HEK293 (cell line): ENCODE results near the gene SLC1A1.

ENCODE experiments used
- CTCF ChIA-PET: fragments of 350-600 bp; formaldehyde crosslinking; extraction: SDS; loops from one replicate; lab custom pipeline; 2021; ENCODE audit warnings: antibody characterized with exemption; lab: Yijun Ruan, JAX
- POLR2A ChIA-PET: fragments of 300-600 bp; formaldehyde crosslinking; extraction: SDS; loops from one replicate; lab custom pipeline; 2020; ENCODE audit warnings: antibody characterized with exemption, inconsistent platforms; lab: Yijun Ruan, JAX
- H3K27ac ChIP-seq: fragments of 200-500 bp; sonication (Bioruptor generic); 2 replicates; pipeline ENCODE4 v1.5.1; 2014; ENCODE audit warnings: low read depth, low read length, control low read depth, inconsistent platforms; ENCODE audit errors: extremely low read depth
- H3K36me3 ChIP-seq, 2 experiments: fragments of 200-500 bp in 1 of 2; sonication (Bioruptor generic) in 1 of 2; 1 replicate in 1 of 2; 2 replicates in 1 of 2; pipeline ENCODE4 v1.5.1; 2014 to 2017; ENCODE audit warnings: inconsistent platforms in 2 of 2, low read length in 2 of 2; ENCODE audit not compliant: control insufficient read depth in 2 of 2, insufficient read depth in 1 of 2
- H3K4me1 ChIP-seq: fragments of 200-500 bp; sonication (Bioruptor generic); 2 replicates; pipeline ENCODE4 v1.5.1; 2014; ENCODE audit warnings: mild to moderate bottlenecking, low read length, inconsistent platforms; ENCODE audit not compliant: control insufficient read depth, insufficient read depth
- H3K4me3 ChIP-seq: 2 replicates; pipeline ENCODE4 v1.5.1; 2011; ENCODE audit warnings: low read depth, mild to moderate bottlenecking, control low read depth, low read length, moderate library complexity
- H3K9me3 ChIP-seq: fragments of 200-500 bp; sonication (Bioruptor generic); 2 replicates; pipeline ENCODE4 v1.5.1; 2014; ENCODE audit warnings: low read depth, low read length, inconsistent platforms; ENCODE audit not compliant: control insufficient read depth, insufficient read depth
- SCRT1 ChIP-seq: fragments of 450-650 bp; formaldehyde crosslinking; IDR thresholded peaks from 2 replicates; pipeline ENCODE4 v1.5.1; 2016; ENCODE audit warnings: missing biosample characterization, missing genetic modification characterization, borderline replicate concordance
- TRIM28 ChIP-seq: IDR thresholded peaks from 2 replicates; pipeline ENCODE4 v1.6.1; 2011; ENCODE audit warnings: low read length, control low read depth, borderline replicate concordance
- ZBTB1 ChIP-seq: fragments of 450-650 bp; formaldehyde crosslinking; IDR thresholded peaks from 2 replicates; pipeline ENCODE4 v1.5.1; 2016; ENCODE audit warnings: missing biosample characterization, missing genetic modification characterization
- ZNF274 ChIP-seq, 2 experiments: fragments of 200-500 bp in 1 of 2; fragments of 450-650 bp in 1 of 2; sonication (Bioruptor generic) in 1 of 2; formaldehyde crosslinking in 1 of 2; IDR thresholded peaks; 2 replicates each; pipeline versions ENCODE4 v1.5.1 to v1.6.1; 2014 to 2016; ENCODE audit warnings: borderline replicate concordance in 1 of 2, inconsistent platforms in 1 of 2, low read length in 1 of 2, missing biosample characterization in 1 of 2, missing genetic modification characterization in 1 of 2
- ZNF341 ChIP-seq: fragments of 450-650 bp; formaldehyde crosslinking; IDR thresholded peaks from 2 replicates; pipeline ENCODE4; 2016; ENCODE audit warnings: low read depth, missing biosample characterization, missing genetic modification characterization
- ZNF394 ChIP-seq: fragments of 450-650 bp; formaldehyde crosslinking; IDR thresholded peaks from 2 replicates; pipeline ENCODE4 v1.5.1; 2016; ENCODE audit warnings: missing biosample characterization, missing genetic modification characterization, mild to moderate bottlenecking, moderate library complexity, borderline replicate concordance
- ZNF416 ChIP-seq: fragments of 450-650 bp; formaldehyde crosslinking; IDR thresholded peaks from 2 replicates; pipeline ENCODE4 v1.5.1; 2016; ENCODE audit warnings: missing biosample characterization, missing genetic modification characterization
- ZNF510 ChIP-seq: fragments of 450-650 bp; formaldehyde crosslinking; IDR thresholded peaks from 2 replicates; pipeline ENCODE4 v1.5.1; 2018; ENCODE audit warnings: mild to moderate bottlenecking, missing genetic modification characterization, missing biosample characterization; ENCODE audit not compliant: insufficient replicate concordance
- ZNF548 ChIP-seq: fragments of 450-650 bp; formaldehyde crosslinking; IDR thresholded peaks from 2 replicates; pipeline ENCODE4 v1.5.1; 2016; ENCODE audit warnings: missing biosample characterization, missing genetic modification characterization
- ZNF830 ChIP-seq: fragments of 450-650 bp; IDR thresholded peaks from 2 replicates; pipeline ENCODE4 v1.5.0; 2018; ENCODE audit warnings: missing biosample characterization, missing genetic modification characterization, low read depth, mild to moderate bottlenecking, moderate library complexity
- ZSCAN30 ChIP-seq: fragments of 450-650 bp; IDR thresholded peaks from 2 replicates; pipeline ENCODE4 v1.5.1; 2018; ENCODE audit warnings: missing biosample characterization, mild to moderate bottlenecking, missing genetic modification characterization, moderate library complexity
- ZXDB ChIP-seq: fragments of 450-650 bp; formaldehyde crosslinking; IDR thresholded peaks from 2 replicates; pipeline ENCODE4 v1.5.1; 2016; ENCODE audit warnings: missing biosample characterization, missing genetic modification characterization
- TF ChIP-seq, protein P1 (sequence below): fragments of 450-650 bp; formaldehyde crosslinking; IDR thresholded peaks from 2 replicates; pipeline ENCODE4 v1.5.1; 2016; ENCODE audit warnings: missing biosample characterization, missing genetic modification characterization, borderline replicate concordance
- TF ChIP-seq, protein P2 (sequence below): fragments of 450-650 bp; formaldehyde crosslinking; IDR thresholded peaks from 2 replicates; pipeline ENCODE4 v1.5.1; 2016; ENCODE audit warnings: missing biosample characterization, missing genetic modification characterization
- TF ChIP-seq, protein P3 (sequence below): fragments of 450-650 bp; formaldehyde crosslinking; IDR thresholded peaks from 2 replicates; pipeline ENCODE4 v1.5.1; 2016; ENCODE audit warnings: missing biosample characterization, missing genetic modification characterization
- TF ChIP-seq, protein P4 (sequence below): fragments of 450-650 bp; IDR thresholded peaks from 2 replicates; pipeline ENCODE4 v1.5.1; 2018; ENCODE audit warnings: missing biosample characterization, mild to moderate bottlenecking, missing genetic modification characterization

The SLC1A1 gene

DNA sequence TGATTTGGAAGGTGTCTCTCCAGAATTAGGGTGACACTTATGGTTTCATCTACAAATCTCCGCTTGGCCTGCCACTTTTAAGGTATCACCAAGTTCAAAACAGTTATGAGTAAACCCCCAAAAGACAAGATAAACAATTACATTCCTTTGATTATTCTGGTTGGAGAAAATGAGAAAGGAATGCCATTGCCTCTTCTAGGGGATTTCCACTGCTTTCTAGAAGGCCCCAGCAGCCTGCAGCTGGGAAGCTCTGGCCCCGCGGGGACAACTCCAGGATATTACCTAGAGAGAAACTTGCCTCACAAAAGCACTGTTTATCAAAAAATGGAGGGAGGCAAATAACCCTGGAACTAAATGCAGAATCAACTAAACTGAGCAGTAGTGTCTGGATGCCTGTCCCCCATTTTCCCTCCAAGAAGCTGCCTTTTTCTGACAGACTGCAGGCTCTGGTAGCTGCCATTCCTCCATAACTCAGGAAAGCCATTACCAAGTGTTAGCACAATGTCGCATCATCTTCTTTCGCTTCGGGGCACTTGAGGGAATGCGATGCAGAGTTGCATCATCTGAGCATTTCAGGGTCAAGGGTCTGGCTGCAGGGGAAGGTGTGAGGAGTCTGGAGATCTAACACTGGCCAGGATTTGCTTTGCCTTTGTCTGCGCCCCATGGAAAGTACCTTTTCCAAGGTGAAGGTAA lies 100.3 kb downstream of the SLC1A1 start:
- ChIA-PET POLR2A (no interaction called here), CTCF (interaction anchor here (1.2 to 3.4 kb wide), 2 partner anchors 14 to 50 kb away, joined by 4 to 20 read pairs; no protein-coding TSS in a partner anchor)
- H3K9me3 ChIP-seq: no peaks in the 10 kb centered on the region

DNA sequence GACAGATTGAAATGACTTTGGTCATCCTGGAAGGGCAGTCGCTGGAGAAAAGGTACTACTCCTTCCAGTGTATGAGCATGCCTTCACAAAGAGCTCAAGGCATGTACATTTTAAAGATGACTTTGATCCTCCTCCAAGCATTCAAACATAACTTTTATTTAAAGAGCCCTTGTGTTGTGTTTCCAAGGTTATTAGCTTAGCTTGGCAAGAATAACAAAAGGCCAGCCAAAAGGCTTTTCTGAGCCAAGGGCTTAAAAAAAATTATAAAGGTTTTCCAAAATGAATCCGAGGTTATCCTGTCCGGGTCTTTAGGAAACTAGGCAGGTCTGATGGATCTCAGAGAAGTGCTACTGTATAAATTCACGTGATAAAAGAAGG lies 100.8 kb downstream of the SLC1A1 start:
- Histone ChIP-seq H3K4me3 (no peak overlapping the region), H3K27ac (no peak overlapping the region), H3K36me3 (no peaks in the 10 kb centered on the region), H3K4me1 (peaks cover 2% of the 10 kb centered on the region; the same call in 1 of the 2 replicates), H3K9me3 (no peaks in the 10 kb centered on the region)
- TF ChIP-seq ZNF510 (tag by site-specific recombination) (no peak), ZBTB1 (no peak), ZNF341 (tag by site-specific recombination) (no peak), TRIM28 (no peak), ZNF548 (tag by site-specific recombination) (no peak)
- TF ChIP-seq, protein P1, sequence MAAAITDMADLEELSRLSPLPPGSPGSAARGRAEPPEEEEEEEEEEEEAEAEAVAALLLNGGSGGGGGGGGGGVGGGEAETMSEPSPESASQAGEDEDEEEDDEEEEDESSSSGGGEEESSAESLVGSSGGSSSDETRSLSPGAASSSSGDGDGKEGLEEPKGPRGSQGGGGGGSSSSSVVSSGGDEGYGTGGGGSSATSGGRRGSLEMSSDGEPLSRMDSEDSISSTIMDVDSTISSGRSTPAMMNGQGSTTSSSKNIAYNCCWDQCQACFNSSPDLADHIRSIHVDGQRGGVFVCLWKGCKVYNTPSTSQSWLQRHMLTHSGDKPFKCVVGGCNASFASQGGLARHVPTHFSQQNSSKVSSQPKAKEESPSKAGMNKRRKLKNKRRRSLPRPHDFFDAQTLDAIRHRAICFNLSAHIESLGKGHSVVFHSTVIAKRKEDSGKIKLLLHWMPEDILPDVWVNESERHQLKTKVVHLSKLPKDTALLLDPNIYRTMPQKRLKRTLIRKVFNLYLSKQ (tag by site-specific recombination): no peak
- ChIA-PET CTCF (interaction anchor here (0.7 to 3.4 kb wide), 3 partner anchors 9 to 49 kb away, joined by 3 to 20 read pairs (median 4); no protein-coding TSS in a partner anchor), POLR2A (no interaction called here)

More for the DNA sequence above, 100.3 kb downstream of the SLC1A1 start:
- H3K4me1 ChIP-seq: peaks cover 2% of the 10 kb centered on the region; the same call in 1 of the 2 replicates
- no peak for TF ChIP-seq ZNF830 (tag by site-specific recombination)
- TF ChIP-seq, protein P2, sequence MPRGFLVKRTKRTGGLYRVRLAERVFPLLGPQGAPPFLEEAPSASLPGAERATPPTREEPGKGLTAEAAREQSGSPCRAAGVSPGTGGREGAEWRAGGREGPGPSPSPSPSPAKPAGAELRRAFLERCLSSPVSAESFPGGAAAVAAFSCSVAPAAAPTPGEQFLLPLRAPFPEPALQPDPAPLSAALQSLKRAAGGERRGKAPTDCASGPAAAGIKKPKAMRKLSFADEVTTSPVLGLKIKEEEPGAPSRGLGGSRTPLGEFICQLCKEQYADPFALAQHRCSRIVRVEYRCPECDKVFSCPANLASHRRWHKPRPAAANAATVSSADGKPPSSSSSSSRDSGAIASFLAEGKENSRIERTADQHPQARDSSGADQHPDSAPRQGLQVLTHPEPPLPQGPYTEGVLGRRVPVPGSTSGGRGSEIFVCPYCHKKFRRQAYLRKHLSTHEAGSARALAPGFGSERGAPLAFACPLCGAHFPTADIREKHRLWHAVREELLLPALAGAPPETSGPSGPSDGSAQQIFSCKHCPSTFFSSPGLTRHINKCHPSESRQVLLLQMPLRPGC: no peak
- no peak for TF ChIP-seq SCRT1
- TF ChIP-seq, protein P3, sequence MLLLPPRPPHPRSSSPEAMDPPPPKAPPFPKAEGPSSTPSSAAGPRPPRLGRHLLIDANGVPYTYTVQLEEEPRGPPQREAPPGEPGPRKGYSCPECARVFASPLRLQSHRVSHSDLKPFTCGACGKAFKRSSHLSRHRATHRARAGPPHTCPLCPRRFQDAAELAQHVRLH (tag by site-specific recombination): no peak
- TF ChIP-seq, protein P4, sequence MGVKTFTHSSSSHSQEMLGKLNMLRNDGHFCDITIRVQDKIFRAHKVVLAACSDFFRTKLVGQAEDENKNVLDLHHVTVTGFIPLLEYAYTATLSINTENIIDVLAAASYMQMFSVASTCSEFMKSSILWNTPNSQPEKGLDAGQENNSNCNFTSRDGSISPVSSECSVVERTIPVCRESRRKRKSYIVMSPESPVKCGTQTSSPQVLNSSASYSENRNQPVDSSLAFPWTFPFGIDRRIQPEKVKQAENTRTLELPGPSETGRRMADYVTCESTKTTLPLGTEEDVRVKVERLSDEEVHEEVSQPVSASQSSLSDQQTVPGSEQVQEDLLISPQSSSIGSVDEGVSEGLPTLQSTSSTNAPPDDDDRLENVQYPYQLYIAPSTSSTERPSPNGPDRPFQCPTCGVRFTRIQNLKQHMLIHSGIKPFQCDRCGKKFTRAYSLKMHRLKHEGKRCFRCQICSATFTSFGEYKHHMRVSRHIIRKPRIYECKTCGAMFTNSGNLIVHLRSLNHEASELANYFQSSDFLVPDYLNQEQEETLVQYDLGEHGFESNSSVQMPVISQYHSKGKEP (tag by site-specific recombination): peak; percentile 79
- no peak for TF ChIP-seq ZSCAN30 (tag by site-specific recombination)
- TF ChIP-seq ZNF274 (IDR thresholded peaks at IDR 0.05; ENCODE audit: low read length): no peak
- TF ChIP-seq ZNF274 (tag by site-specific recombination; IDR thresholded peaks at IDR 0.05; ENCODE audit: borderline replicate concordance): no peak
- no peak for TF ChIP-seq ZNF416 (tag by site-specific recombination)
- TF ChIP-seq, all 188 proteins: peak for 1
- no peak overlapping the region for H3K27ac ChIP-seq
- H3K36me3 ChIP-seq: no peaks in the 10 kb centered on the region
- no peak overlapping the region for H3K4me3 ChIP-seq

DNA sequence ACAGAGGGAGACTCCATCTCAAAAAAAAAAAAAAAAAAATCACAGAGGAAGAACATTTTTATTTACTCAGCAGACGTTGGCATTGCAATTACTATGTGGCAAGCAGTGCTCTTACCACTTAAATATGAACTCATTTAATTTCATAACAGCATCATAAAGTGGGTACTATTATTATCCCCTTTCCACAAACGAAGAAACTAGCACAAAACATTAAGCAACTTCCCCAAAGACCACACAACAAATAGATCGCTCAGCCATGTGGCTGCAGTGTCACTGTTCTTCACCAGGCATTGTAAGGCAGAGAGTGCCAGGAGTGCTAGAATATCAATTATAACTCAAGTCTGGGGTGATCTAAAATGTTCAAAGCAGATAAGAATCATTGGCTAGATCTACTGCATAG lies 102.0 kb downstream of the SLC1A1 start:
- POLR2A ChIA-PET: no interaction called here
- CTCF ChIA-PET: interaction anchor here (0.6 to 3.4 kb wide), 3 partner anchors 12 to 396 kb away, joined by 3 to 20 read pairs (median 5); no protein-coding TSS in a partner anchor
- H3K4me1 ChIP-seq: no peaks in the 10 kb centered on the region
- H3K27ac ChIP-seq: no peak overlapping the region
- no peaks in the 10 kb centered on the region for H3K9me3 ChIP-seq
- H3K36me3 ChIP-seq: no peaks in the 10 kb centered on the region
- no peak overlapping the region for H3K4me3 ChIP-seq
- TF ChIP-seq ZXDB (tag by site-specific recombination): no peak
- no peak for TF ChIP-seq ZNF394 (tag by site-specific recombination)
